Omental fat pad (tissue), 4 donors: ENCODE results near the gene GLB1L3. TPM values are rescaled to one million over a fixed set of nuclear protein-coding genes. Genes with fewer than 3 reads are reported as not detected.

ENCODE experiments used
- ATAC-seq: fragments of 150-250 bp; one replicate; pipeline ENCODE4 v1.9.1; 2016; ENCODE audit warnings: mild to moderate bottlenecking, moderate library complexity; ENCODE audit not compliant: low FRiP score
- DNase-seq: peaks from one replicate; pipeline ENCODE4 v3.0.0-alpha.2; 2019; ENCODE audit warnings: low spot score
- CTCF ChIP-seq, 3 donors: fragments of 450-650 bp; IDR thresholded peaks; one replicate each; pipeline ENCODE4 v1.5.1; 2016 to 2017; ENCODE audit warnings: antibody characterized with exemption in 3 of 3, mild to moderate bottlenecking in 3 of 3, moderate library complexity in 2 of 3
- total RNA-seq, 4 donors: library from RNA; depleted of rRNA; stranded (reverse); fragments of >200 nt; gene quantifications; one replicate each; pipeline ENCODE4 v1.1.0, GENCODE V29; 2016

The GLB1L3 gene
- total RNA-seq, 4 donors from 2014 or later: not detected

GRCh38 chr11:134267461-134267860 lies 8.7 kb upstream of the GLB1L3 start:
- no peak for DNase-seq
- ATAC-seq: no peak
- no peak for TF ChIP-seq CTCF (IDR thresholded peaks at IDR 0.05)

- ATAC-seq (no peak), DNase-seq (no peak)
- no peak for TF ChIP-seq CTCF (IDR thresholded peaks at IDR 0.05)
These were observed 8.2 kb upstream of the GLB1L3 start for GRCh38 chr11:134267966-134268365.

GRCh38 chr11:134270250-134270714 lies 5.9 kb upstream of the GLB1L3 start:
- ATAC-seq (no peak), DNase-seq (no peak)
- no peak for TF ChIP-seq CTCF (IDR thresholded peaks at IDR 0.05)

- no peak for DNase-seq
- no peak for TF ChIP-seq CTCF (IDR thresholded peaks at IDR 0.05)
- no peak for ATAC-seq
These were observed 4.2 kb upstream of the GLB1L3 start for GRCh38 chr11:134271978-134272377.

GRCh38 chr11:134272381-134273316 lies 3.5 kb upstream of the GLB1L3 start:
- no peak for ATAC-seq
- TF ChIP-seq CTCF (IDR thresholded peaks at IDR 0.05): no peak
- no peak for DNase-seq

GRCh38 chr11:134273317-134273712 lies 2.9 kb upstream of the GLB1L3 start:
- no peak for DNase-seq
- TF ChIP-seq CTCF (IDR thresholded peaks at IDR 0.05): no peak
- ATAC-seq: no peak

- no peak for TF ChIP-seq CTCF (IDR thresholded peaks at IDR 0.05)
- DNase-seq (no peak), ATAC-seq (no peak)
These were observed 1.0 kb upstream of the GLB1L3 start for GRCh38 chr11:134275188-134275533.
